GM12874 (cell line): ENCODE results near the gene ATRIP.

Experiments
- TF ChIP-seq, protein P1 (sequence below): IDR thresholded peaks from 2 replicates; pipeline ENCODE4 v1.5.1; 2011; ENCODE audit warnings: low read depth, mild to moderate bottlenecking, control low read depth, low read length, moderate library complexity; ENCODE audit not compliant: insufficient read depth

Gene ATRIP

DNA sequence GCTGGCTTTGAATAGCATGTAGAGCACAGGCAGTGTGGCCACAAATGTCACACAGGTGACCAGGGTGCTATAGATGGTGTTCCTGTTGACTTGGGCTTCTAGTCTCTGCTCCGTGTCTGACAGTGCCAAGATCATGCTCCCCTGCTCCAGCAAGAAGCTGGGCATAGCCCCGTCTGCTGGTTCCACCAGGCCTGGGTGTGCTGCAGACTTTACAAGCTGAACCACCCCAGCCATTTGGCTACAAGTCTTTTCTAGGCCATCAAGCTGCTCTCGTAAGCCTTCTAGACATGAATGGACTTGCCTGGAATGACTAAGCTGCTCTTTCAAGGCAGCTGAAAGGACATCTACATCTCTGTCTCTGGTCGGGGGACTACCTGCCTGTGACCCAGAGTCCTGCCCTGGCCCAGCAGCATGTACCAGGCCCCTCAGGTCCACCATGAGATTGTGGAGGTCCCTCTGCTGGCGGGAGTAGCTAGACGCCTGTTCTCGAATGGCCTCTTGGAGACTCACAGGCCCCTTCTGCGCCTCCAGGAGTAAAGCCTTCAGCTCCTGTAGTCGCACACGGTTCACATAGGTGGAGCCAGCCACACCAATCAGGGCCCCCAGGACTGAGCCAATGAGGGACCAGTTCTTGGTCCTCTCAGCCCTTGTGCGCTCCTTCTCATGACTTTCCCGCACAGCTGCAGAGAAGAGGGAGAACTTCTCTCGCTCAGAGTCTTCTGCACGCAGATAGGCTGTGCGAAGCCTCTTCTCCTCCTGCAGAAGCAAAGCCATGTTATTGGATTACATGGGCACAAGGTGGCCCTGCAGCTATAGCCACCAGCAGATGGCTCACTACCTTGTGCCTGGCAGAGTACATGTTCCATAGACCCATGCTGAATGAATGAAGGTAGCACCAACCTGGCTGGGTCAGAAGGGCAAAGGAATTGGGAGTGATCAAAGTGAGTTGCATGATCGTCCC, 13.8 kb upstream of the ATRIP start:
- TF ChIP-seq, protein P1, sequence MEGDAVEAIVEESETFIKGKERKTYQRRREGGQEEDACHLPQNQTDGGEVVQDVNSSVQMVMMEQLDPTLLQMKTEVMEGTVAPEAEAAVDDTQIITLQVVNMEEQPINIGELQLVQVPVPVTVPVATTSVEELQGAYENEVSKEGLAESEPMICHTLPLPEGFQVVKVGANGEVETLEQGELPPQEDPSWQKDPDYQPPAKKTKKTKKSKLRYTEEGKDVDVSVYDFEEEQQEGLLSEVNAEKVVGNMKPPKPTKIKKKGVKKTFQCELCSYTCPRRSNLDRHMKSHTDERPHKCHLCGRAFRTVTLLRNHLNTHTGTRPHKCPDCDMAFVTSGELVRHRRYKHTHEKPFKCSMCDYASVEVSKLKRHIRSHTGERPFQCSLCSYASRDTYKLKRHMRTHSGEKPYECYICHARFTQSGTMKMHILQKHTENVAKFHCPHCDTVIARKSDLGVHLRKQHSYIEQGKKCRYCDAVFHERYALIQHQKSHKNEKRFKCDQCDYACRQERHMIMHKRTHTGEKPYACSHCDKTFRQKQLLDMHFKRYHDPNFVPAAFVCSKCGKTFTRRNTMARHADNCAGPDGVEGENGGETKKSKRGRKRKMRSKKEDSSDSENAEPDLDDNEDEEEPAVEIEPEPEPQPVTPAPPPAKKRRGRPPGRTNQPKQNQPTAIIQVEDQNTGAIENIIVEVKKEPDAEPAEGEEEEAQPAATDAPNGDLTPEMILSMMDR: peak; percentile 30; the same call in 1 of the 2 replicates

DNA sequence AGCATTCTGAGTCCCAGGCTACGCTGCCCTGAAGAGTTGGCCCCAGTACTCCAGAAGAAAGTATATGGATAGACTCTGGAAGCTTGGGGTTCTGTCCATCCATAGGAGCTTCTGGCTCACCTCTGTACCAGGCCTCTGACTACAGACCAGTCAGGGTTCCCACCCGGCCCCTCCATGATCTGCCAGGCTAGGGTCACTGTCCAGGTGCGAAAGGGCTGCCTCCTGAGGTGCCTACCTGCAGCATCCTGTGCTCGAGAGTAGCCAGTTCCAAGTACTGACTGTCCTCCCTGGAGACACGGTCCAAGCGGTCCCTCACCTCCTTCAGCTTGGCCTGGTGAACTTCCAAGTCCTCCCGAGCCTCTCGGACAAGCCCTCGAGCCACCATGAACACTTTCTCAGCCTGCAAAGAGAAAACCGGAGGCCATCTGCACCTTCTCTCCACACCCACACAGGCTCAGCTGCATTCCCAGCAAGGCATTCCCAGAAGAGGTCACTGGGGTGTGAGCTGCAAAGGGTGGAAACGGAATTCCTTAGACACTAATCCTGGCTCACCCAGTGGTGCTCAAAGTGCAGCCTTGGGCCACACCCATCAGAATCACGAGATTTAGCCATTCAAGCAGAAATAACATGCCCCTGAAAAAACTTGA, 12.9 kb upstream of the ATRIP start:
- TF ChIP-seq, protein P1: no peak

DNA sequence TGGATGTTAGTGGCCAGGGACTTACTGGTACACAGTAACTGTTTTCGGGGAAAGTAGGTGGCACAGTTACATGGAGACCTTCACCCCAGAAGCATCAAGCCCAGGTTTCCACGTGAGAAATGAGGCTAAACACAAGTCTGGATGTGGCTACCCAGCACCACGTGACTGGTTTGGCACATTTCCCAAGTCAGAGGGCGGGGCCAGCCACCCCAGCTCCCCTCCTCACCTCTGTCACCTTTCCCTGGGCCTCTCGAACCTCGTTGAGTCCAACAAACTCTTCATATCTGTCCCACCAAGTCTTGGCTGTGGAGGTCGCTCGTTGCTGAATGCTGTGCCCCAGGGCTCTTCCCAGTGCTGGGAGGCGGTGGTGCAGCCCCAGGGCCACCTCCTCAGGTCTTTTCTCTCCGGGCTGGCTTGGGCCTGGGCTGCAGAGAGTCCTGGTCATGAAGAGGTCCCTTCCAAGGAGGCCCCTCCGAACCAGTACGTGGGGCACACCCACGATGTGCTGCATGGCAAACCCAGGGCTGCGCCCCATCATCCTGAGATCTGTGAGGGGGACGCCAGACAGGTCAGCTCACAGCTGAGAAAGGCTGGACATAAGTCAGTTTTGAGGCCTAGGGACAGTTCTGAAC, 11.8 kb upstream of the ATRIP start:
- TF ChIP-seq, protein P1: no peak

DNA sequence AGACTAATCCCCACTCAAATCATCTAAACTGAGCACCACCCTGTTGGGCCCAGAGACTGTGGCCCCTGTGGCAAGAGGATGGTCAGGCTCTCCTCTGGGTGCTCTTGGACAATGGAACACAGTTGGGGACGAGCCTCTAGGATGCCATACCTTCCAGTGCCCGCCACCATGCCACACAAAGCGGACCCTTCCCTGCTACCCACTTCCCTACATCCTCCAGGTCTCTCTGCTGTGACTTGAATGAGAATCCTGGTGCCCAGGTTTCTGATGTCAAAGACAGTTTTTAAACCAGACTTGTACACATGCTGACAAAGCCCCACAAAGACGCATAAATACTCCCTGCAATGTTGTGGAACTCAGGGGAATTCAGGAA, 11.3 kb upstream of the ATRIP start:
- TF ChIP-seq, protein P1: no peak

DNA sequence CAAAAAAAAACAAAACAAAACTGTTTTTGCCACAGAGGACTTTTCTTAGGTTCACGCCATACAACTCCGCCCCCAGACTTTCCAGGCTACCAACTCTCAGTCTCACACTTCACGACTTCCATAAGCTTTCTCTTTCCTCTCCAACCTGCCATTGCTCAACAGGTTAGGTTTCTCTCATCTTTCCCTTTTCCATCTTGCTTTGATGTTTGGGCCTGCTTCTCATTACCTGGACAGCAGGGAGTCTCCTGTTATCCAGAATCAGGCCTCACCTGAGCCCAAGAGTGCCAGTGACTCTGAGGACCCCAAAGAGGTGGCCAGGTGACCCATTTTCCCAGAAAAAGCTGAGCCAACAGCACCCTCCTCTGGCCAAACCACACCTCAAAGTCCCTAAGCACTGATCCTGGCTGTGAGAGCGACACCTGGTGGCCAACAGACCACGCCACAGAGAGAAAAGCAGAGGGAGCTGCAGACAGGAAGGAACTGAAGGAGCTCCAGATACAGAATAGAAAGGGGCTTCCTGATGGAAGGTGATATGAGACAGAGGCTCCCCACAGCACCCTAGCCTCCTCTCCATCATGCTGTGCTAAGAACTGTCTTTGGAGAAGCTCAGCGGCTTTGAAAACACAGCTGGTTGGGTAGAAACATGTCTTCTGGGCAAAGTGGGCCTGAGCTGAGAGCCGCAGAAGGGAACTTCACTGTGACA, 10.6 kb upstream of the ATRIP start:
- TF ChIP-seq, protein P1: peak; percentile 98

DNA sequence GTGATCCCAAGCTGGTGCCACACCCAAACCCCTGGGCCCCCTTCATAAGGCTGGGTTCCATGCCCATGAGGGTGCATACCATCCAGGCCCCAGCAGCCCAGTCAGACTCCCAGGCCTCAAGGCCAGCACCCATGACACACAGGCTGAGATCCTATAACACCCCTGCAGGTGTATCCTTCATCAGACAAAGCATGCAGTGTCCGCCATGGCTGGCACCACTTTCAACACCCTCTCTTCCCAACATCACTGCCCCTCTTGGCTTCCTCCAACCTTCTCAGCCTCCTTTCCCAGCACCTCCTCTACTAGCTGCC, 10.1 kb upstream of the ATRIP start:
- TF ChIP-seq, protein P1: no peak

DNA sequence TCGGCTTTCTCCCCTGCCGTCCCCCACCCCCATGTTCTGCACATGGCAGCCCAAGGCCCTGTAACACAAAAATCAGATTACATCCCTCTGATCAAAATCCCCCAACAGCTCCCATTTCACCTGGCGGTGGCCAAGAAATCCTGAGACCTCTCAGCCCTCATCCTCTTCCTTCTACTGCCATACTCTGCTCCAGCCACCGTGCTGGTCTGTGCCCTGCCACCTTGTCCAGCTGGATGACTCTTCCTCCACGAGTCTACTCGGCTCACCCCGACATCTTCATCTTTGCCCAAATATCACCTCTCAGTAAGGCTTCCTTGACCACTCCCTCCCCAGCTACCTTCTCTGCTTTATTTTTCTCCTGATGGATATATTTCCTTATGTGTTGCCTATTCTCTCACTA, 9.7 kb upstream of the ATRIP start:
- TF ChIP-seq, protein P1: no peak
